OCI-LY7 (cell line): Measurements from ENCODE around the gene CLCA2. TPM values are rescaled to one million over a fixed set of nuclear protein-coding genes. Genes with fewer than 3 reads are reported as not detected.

Experiments
- BruUV-seq: library from RNA; stranded (reverse); fragments of 400-500 nt; replicated peaks from 2 replicates; lab custom pipeline; 2021; lab: Mats Ljungman, UMichigan
- CTCF ChIA-PET: fragments of 300-600 bp; sonication (Branson Sonifier 250); formaldehyde crosslinking; loops from one replicate; lab custom pipeline; 2022; ENCODE audit warnings: antibody characterized with exemption; ENCODE audit not compliant: unreplicated experiment; lab: Charles Lee
- POLR2A ChIA-PET: fragments of 300-600 bp; sonication (Branson Sonifier 250); formaldehyde crosslinking; loops from one replicate; lab custom pipeline; 2022; ENCODE audit warnings: antibody characterized with exemption; lab: Charles Lee
- DNase-seq: peaks from one replicate; pipeline ENCODE4 v3.0.0-alpha.2; 2015; ENCODE audit warnings: low spot score
- H2AFZ ChIP-seq: fragments of 200-600 bp; sonication (generic), shearing (Covaris generic); 2 replicates; pipeline ENCODE4 v1.6.1; 2014; ENCODE audit warnings: mild to moderate bottlenecking, antibody characterized with exemption, low read length, moderate library complexity
- H3K27ac ChIP-seq: fragments of 200-600 bp; sonication (generic); 2 replicates; pipeline ENCODE4 v1.5.1; 2014; ENCODE audit warnings: mixed run types, low read depth, mild to moderate bottlenecking, moderate library complexity, low read length, inconsistent platforms; ENCODE audit not compliant: poor library complexity, severe bottlenecking
- H3K36me3 ChIP-seq: fragments of 200-600 bp; sonication (generic); 2 replicates; pipeline ENCODE4 v1.6.1; 2014; ENCODE audit warnings: mild to moderate bottlenecking, antibody characterized with exemption, low read length, moderate library complexity, mixed read lengths; ENCODE audit not compliant: insufficient read depth
- H3K4me1 ChIP-seq: fragments of 200-600 bp; sonication (generic); 2 replicates; pipeline ENCODE4 v1.5.1; 2014; ENCODE audit warnings: mild to moderate bottlenecking, low read length; ENCODE audit not compliant: insufficient read depth, poor library complexity, severe bottlenecking
- H3K4me2 ChIP-seq: fragments of 200-600 bp; sonication (generic); 2 replicates; pipeline ENCODE4 v1.6.1; 2014; ENCODE audit warnings: mild to moderate bottlenecking, low read length
- H3K4me3 ChIP-seq: fragments of 200-600 bp; sonication (generic); 2 replicates; pipeline ENCODE4 v1.5.1; 2014; ENCODE audit warnings: mild to moderate bottlenecking, low read depth, low read length; ENCODE audit not compliant: poor library complexity, severe bottlenecking
- H3K79me2 ChIP-seq: fragments of 200-600 bp; sonication (generic); 2 replicates; pipeline ENCODE4 v1.6.1; 2016; ENCODE audit warnings: low read depth, mild to moderate bottlenecking, low read length, moderate library complexity, mixed read lengths; ENCODE audit not compliant: insufficient read depth
- H3K9me2 ChIP-seq: fragments of 200-600 bp; sonication (generic); 2 replicates; pipeline ENCODE4 v1.6.1; 2016; ENCODE audit warnings: mild to moderate bottlenecking, low read length, mixed read lengths; ENCODE audit not compliant: insufficient read depth
- H3K9me3 ChIP-seq: fragments of 200-600 bp; sonication (generic); 2 replicates; pipeline ENCODE4 v1.6.1; 2014; ENCODE audit warnings: mild to moderate bottlenecking, mixed run types, low read length, mixed read lengths
- H4K20me1 ChIP-seq: fragments of 200-600 bp; sonication (generic); 2 replicates; pipeline ENCODE4 v1.6.1; 2014; ENCODE audit warnings: mild to moderate bottlenecking, antibody characterized with exemption, low read length, moderate library complexity, mixed read lengths; ENCODE audit not compliant: insufficient read depth
- EZH2phosphoT487 ChIP-seq: fragments of 200-600 bp; sonication (generic); IDR thresholded peaks from 2 replicates; pipeline ENCODE4 v1.6.1; 2018; ENCODE audit warnings: low read depth, borderline replicate concordance, mild to moderate bottlenecking, mixed run types, antibody characterized with exemption, low read length, moderate library complexity, mixed read lengths
- intact Hi-C: fragments of 100-400 bp; cut with micrococcal nuclease; formaldehyde crosslinking; loops from one replicate; pipeline ENCODE4 v1.10.0; 2022; ENCODE audit not compliant: unreplicated experiment
- total RNA-seq, 2 experiments: library from RNA; depleted of rRNA in 1 of 2; stranded (reverse); fragments of >200 nt in 1 of 2; shearing (Covaris generic) in 1 of 2; gene quantifications; 2 replicates each; pipeline ENCODE4 v1.2.3, GENCODE V29; 2014 to 2022
- TF ChIP-seq, protein P1 (sequence below): fragments of 200-600 bp; sonication (generic); conservative IDR thresholded peaks from 2 replicates; pipeline ENCODE4 v1.5.1; 2014; ENCODE audit warnings: mild to moderate bottlenecking, antibody characterized with exemption, low read length, moderate library complexity, mixed read lengths

The CLCA2 gene
- total RNA-seq, 2 experiments from 2014 or later, result not detected

DNA sequence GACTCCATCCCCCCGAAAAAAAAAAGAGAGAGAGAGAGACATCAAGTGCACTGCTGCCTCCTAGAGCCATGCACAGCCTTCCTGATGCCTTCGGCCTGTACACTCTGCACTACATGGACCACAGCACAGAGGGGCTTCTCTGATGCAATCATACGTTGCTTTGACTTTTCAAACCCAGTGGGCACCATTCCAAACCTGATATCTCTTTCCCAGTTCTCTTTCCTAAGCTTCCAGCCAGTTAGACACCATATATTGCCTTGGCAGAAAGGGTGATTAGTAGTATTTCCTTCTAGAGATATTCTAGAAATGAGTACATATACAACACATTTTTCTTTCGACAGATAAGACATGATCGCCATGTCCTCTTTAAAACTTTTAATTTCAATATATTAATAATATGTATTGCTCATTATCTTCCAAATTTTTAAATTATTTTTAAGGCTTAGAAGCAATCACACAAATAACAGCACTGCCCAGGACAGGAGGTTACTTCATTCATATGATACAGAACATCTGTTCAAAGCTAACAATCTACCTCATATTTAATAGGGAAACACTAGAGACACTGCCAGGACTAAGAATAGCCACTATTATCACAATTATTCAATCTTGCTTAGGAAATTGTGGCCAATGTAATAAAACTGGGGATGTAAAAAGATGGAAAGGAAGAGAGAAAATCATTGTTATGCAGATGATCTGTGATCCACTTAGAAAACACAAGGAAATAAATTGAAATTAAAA lies 54.6 kb downstream of the CLCA2 start:
- no peaks in the 10 kb centered on the region for H4K20me1 ChIP-seq
- no peaks in the 10 kb centered on the region for H3K4me1 ChIP-seq
- intact Hi-C loops, result no loop called here
- POLR2A ChIA-PET, result no interaction called here
- no peaks in the 10 kb centered on the region for H3K9me3 ChIP-seq
- H3K4me3 ChIP-seq, result no peak overlapping the region
- DNase-seq, result no peak
- H2AFZ ChIP-seq, result no peak overlapping the region
- no peak overlapping the region for H3K27ac ChIP-seq
- no peaks in the 10 kb centered on the region for H3K79me2 ChIP-seq
- H3K9me2 ChIP-seq, result no peaks in the 10 kb centered on the region
- BruUV-seq, result no TSS peak
- TF ChIP-seq, protein P1, sequence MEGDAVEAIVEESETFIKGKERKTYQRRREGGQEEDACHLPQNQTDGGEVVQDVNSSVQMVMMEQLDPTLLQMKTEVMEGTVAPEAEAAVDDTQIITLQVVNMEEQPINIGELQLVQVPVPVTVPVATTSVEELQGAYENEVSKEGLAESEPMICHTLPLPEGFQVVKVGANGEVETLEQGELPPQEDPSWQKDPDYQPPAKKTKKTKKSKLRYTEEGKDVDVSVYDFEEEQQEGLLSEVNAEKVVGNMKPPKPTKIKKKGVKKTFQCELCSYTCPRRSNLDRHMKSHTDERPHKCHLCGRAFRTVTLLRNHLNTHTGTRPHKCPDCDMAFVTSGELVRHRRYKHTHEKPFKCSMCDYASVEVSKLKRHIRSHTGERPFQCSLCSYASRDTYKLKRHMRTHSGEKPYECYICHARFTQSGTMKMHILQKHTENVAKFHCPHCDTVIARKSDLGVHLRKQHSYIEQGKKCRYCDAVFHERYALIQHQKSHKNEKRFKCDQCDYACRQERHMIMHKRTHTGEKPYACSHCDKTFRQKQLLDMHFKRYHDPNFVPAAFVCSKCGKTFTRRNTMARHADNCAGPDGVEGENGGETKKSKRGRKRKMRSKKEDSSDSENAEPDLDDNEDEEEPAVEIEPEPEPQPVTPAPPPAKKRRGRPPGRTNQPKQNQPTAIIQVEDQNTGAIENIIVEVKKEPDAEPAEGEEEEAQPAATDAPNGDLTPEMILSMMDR, result no peak
- no peak for TF ChIP-seq EZH2phosphoT487
- no peak overlapping the region for H3K4me2 ChIP-seq
- CTCF ChIA-PET, result no interaction called here
- no peaks in the 10 kb centered on the region for H3K36me3 ChIP-seq

DNA sequence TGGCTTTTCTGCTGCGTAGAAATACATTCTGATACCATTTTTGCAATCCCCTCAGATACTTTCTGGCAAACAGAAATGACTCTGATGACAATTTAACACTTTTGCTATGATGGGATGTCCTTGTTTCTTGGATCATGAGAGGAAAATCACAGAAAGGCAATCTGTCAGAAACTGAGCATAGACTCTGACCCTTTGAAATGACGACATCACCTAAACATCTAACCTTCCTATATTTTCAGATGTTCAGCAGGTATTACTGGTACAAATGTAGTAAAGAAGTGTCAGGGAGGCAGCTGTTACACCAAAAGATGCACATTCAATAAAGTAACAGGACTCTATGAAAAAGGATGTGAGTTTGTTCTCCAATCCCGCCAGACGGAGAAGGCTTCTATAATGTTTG lies 58.0 kb downstream of the CLCA2 start:
- DNase-seq, result no peak
- Histone ChIP-seq H3K4me1 (no peaks in the 10 kb centered on the region), H2AFZ (no peak overlapping the region), H3K9me2 (no peaks in the 10 kb centered on the region), H3K4me2 (no peak overlapping the region), H3K9me3 (no peaks in the 10 kb centered on the region), H3K4me3 (no peak overlapping the region), H3K36me3 (no peaks in the 10 kb centered on the region), H3K79me2 (no peaks in the 10 kb centered on the region), H4K20me1 (no peaks in the 10 kb centered on the region), H3K27ac (no peak overlapping the region)
- no TSS peak for BruUV-seq
- CTCF ChIA-PET, result no interaction called here
- POLR2A ChIA-PET, result no interaction called here
- no peak for TF ChIP-seq EZH2phosphoT487
- TF ChIP-seq, protein P1, result no peak
- intact Hi-C loops, result no loop called here

GRCh38 chr1:86487131-86487810 lies 63.3 kb downstream of the CLCA2 start:
- no peaks in the 10 kb centered on the region for H3K4me1 ChIP-seq
- H4K20me1 ChIP-seq, result no peaks in the 10 kb centered on the region
- TF ChIP-seq, protein P1, result no peak
- no peak for TF ChIP-seq EZH2phosphoT487
- ChIA-PET CTCF (no interaction called here), POLR2A (no interaction called here)
- no peak overlapping the region for H3K27ac ChIP-seq
- no peak overlapping the region for H3K4me2 ChIP-seq
- intact Hi-C loops, result no loop called here
- H2AFZ ChIP-seq, result no peak overlapping the region
- no peaks in the 10 kb centered on the region for H3K9me3 ChIP-seq
- no peak for DNase-seq
- no peaks in the 10 kb centered on the region for H3K36me3 ChIP-seq
- no peaks in the 10 kb centered on the region for H3K9me2 ChIP-seq
- no peak overlapping the region for H3K4me3 ChIP-seq
- H3K79me2 ChIP-seq, result no peaks in the 10 kb centered on the region
- BruUV-seq, result no TSS peak
